GM12878 (cell line): ENCODE data around the gene MYD88. TPM values are rescaled to one million over a fixed set of nuclear protein-coding genes. Genes with fewer than 3 reads are reported as not detected.

Source experiments
- ATAC-seq: fragments of 200-7000 bp; cut with Tn5 transposase; 3 replicates; pipeline ENCODE4 v1.9.1; 2020; ENCODE audit warnings: mild to moderate bottlenecking, moderate library complexity
- BruUV-seq: library from RNA; stranded (reverse); fragments of 400-500 nt; replicated peaks from 2 replicates; lab custom pipeline; 2021; lab: Mats Ljungman, UMichigan
- CTCF ChIA-PET: fragments of 300-600 bp; sonication (Branson Sonifier 250); formaldehyde crosslinking; extraction: SDS; loops from one replicate; lab custom pipeline; 2021; ENCODE audit warnings: inconsistent platforms; lab: Yijun Ruan, JAX
- POLR2A ChIA-PET: fragments of 350-600 bp; formaldehyde crosslinking; extraction: SDS; loops from one replicate; lab custom pipeline; 2021; ENCODE audit warnings: inconsistent platforms; lab: Charles Lee
- RAD21 ChIA-PET: fragments of 300-600 bp; sonication (Branson Sonifier 250); formaldehyde crosslinking; loops from one replicate; lab custom pipeline; 2023; ENCODE audit warnings: antibody characterized with exemption; ENCODE audit not compliant: unreplicated experiment; lab: Charles Lee
- SMC1A ChIA-PET: fragments of 300-600 bp; sonication (Branson Sonifier 250); formaldehyde crosslinking; loops from one replicate; lab custom pipeline; 2023; ENCODE audit not compliant: unreplicated experiment, uncharacterized antibody; lab: Charles Lee
- DNase-seq: peaks from one replicate; pipeline ENCODE4 v3.0.0-alpha.2; 2011; ENCODE audit warnings: low read depth, low spot score
- FAIRE-seq: peaks from 3 replicates; lab custom pipeline; 2011; peaks lifted over from hg19 to GRCh38; lab: Jason Lieb, UNC
- H2AFZ ChIP-seq: 2 replicates; pipeline ENCODE4 v1.6.0; 2011; ENCODE audit warnings: low read depth, low read length, control low read depth; ENCODE audit not compliant: control insufficient read depth
- H3K27ac ChIP-seq: 2 replicates; pipeline ENCODE4 v1.5.1; 2011; ENCODE audit warnings: control low read depth; ENCODE audit not compliant: control insufficient read depth, insufficient read depth
- H3K27me3 ChIP-seq, 2 experiments: replicated peaks in 1 of 2; 2 replicates each; pipeline versions ENCODE4 v1.6.0 to v1.6.1; 2011; ENCODE audit warnings: low read length in 1 of 2; ENCODE audit not compliant: control insufficient read depth in 2 of 2, insufficient read depth in 2 of 2
- H3K36me3 ChIP-seq, 2 experiments: 2 replicates each; pipeline ENCODE4 v1.5.1; 2011; ENCODE audit warnings: low read length in 1 of 2; ENCODE audit not compliant: control insufficient read depth in 2 of 2, insufficient read depth in 2 of 2
- H3K4me1 ChIP-seq: 2 replicates; pipeline ENCODE4 v1.6.1; 2011; ENCODE audit warnings: mild to moderate bottlenecking, low read length, moderate library complexity, mixed read lengths; ENCODE audit not compliant: control insufficient read depth, insufficient read depth
- H3K4me2 ChIP-seq: 2 replicates; pipeline ENCODE4 v1.6.0; 2011; ENCODE audit warnings: control low read depth; ENCODE audit not compliant: control insufficient read depth, insufficient read depth
- H3K4me3 ChIP-seq: fragments of 200-600 bp; sonication (generic); 2 replicates; pipeline ENCODE4 v1.5.1; 2016
- H3K79me2 ChIP-seq: 2 replicates; pipeline ENCODE4 v1.6.0; 2011; ENCODE audit warnings: low read length; ENCODE audit not compliant: control insufficient read depth, insufficient read depth
- H3K9ac ChIP-seq: 2 replicates; pipeline ENCODE4 v1.8.0; 2011; ENCODE audit warnings: low read length, control low read depth, mixed read lengths; ENCODE audit not compliant: control insufficient read depth, insufficient read depth
- H3K9me3 ChIP-seq: replicated peaks from 3 replicates; pipeline ENCODE4 v1.5.1; 2011; ENCODE audit warnings: mild to moderate bottlenecking, low read length; ENCODE audit not compliant: control insufficient read depth, insufficient read depth
- H4K20me1 ChIP-seq: 2 replicates; pipeline ENCODE4 v1.6.0; 2011; ENCODE audit not compliant: control insufficient read depth, insufficient read depth
- BRCA1 ChIP-seq: IDR thresholded peaks from 2 replicates; pipeline ENCODE4 v1.6.1; 2011; ENCODE audit warnings: low read depth, low read length, improper control_type of control experiment
- ESRRA ChIP-seq: IDR thresholded peaks from 2 replicates; pipeline ENCODE4 v1.6.1; 2012; ENCODE audit warnings: mild to moderate bottlenecking, low read length, improper control_type of control experiment
- JUND ChIP-seq: IDR thresholded peaks from 2 replicates; pipeline ENCODE4 v1.6.1; 2012; ENCODE audit warnings: low read depth, mild to moderate bottlenecking, low read length, improper control_type of control experiment, moderate library complexity
- MTA2 ChIP-seq: fragments of 450-650 bp; IDR thresholded peaks from 2 replicates; pipeline ENCODE4 v1.6.1; 2016; ENCODE audit warnings: low read depth, mild to moderate bottlenecking, moderate library complexity
- NFYB ChIP-seq: IDR thresholded peaks from 2 replicates; pipeline ENCODE4 v1.6.1; 2011; ENCODE audit warnings: low read depth, mild to moderate bottlenecking, low read length, improper control_type of control experiment, moderate library complexity; ENCODE audit not compliant: insufficient read depth
- NR2C2 ChIP-seq: IDR thresholded peaks from 2 replicates; pipeline ENCODE4 v1.6.1; 2011; ENCODE audit warnings: borderline replicate concordance, low read depth; ENCODE audit not compliant: control insufficient read depth, insufficient read length
- PKNOX1 ChIP-seq: fragments of 450-650 bp; IDR thresholded peaks from 2 replicates; pipeline ENCODE4 v1.6.1; 2016; ENCODE audit warnings: mild to moderate bottlenecking
- RAD21 ChIP-seq: IDR thresholded peaks from 2 replicates; pipeline ENCODE4 v1.6.1; 2011; ENCODE audit warnings: mild to moderate bottlenecking, low read depth, low read length, moderate library complexity; ENCODE audit not compliant: insufficient read depth
- TBL1XR1 ChIP-seq: IDR thresholded peaks from 2 replicates; pipeline ENCODE4 v1.6.1; 2012; ENCODE audit warnings: low read depth, low read length, improper control_type of control experiment
- WGBS: methylation state at CpG from one replicate; pipeline ENCODE4 v1.1.6; 2016; ENCODE audit warnings: low lambda C conversion rate; ENCODE audit not compliant: insufficient replicate concordance, insufficient coverage; ENCODE audit errors: missing lambda C conversion rate; 5-methylcytosine and 5-hydroxymethylcytosine counted together
- in situ Hi-C: fragments of 300-500 bp; cut with MboI; formaldehyde crosslinking; loops from 9 replicates; pipeline ENCODE4 v1.14.3; 2018; ENCODE audit warnings: mixed read lengths
- intact Hi-C: fragments of 100-400 bp; cut with micrococcal nuclease; formaldehyde crosslinking; loops from one replicate; pipeline ENCODE4 v1.14.2; 2022; ENCODE audit not compliant: unreplicated experiment
- polyA plus RNA-seq, 11 experiments: library from polyadenylated mRNA; depleted of rRNA in 4 of 11; unstranded in 6 of 11; stranded (reverse) in 5 of 11; fragments of >200 nt; fragmentation: Nextera tagmentation in 4 of 11; fragmentation: Illumina TruSeq in 1 of 11; extraction: Ambion mirVana in 4 of 11; extraction: Trizol in 1 of 11; gene quantifications; 1 replicate in 1 of 11; 2 replicates in 10 of 11; pipeline versions ENCODE4 v1.2.1 to v1.2.3, GENCODE V29; 2011 to 2016; ENCODE audit warnings: inconsistent platforms in 2 of 11, missing spikeins in 2 of 11, low read depth in 1 of 11
- total RNA-seq, 4 experiments: library from RNA; depleted of rRNA in 3 of 4; stranded (reverse); fragments of >200 nt in 3 of 4; fragmentation: Illumina TruSeq in 1 of 4; extraction: Trizol in 1 of 4; gene quantifications; 2 replicates each; pipeline versions ENCODE4 v1.2.1 to v1.2.3, GENCODE V29; 2013 to 2021
- TF ChIP-seq, protein P1 (sequence below): fragments of 450-650 bp; IDR thresholded peaks from 2 replicates; pipeline ENCODE4 v1.6.1; 2017; ENCODE audit warnings: borderline replicate concordance
- TF ChIP-seq, protein P2 (sequence below), 3 experiments: IDR thresholded peaks in 2 of 3; conservative IDR thresholded peaks in 1 of 3; 2 replicates each; pipeline ENCODE4 v1.5.1; 2011; ENCODE audit warnings: low read depth in 3 of 3, low read length in 3 of 3, mild to moderate bottlenecking in 3 of 3, control low read depth in 2 of 3, moderate library complexity in 2 of 3, inconsistent platforms in 1 of 3, mixed read lengths in 1 of 3; ENCODE audit not compliant: control insufficient read depth in 2 of 3, insufficient read depth in 1 of 3; ENCODE audit errors: extremely low read depth in 1 of 3
- TF ChIP-seq, protein P3 (sequence below): IDR thresholded peaks from 2 replicates; pipeline ENCODE4 v1.6.1; 2012; ENCODE audit warnings: improper control_type of control experiment, low read depth, low read length; ENCODE audit not compliant: insufficient replicate concordance

The MYD88 gene
- total and polyA plus RNA-seq, 10 of the 15 experiments (the other 5 are each of a cell fraction or from before 2014, with no cell fraction given): 5.5 to 84.8 (median 67.5) TPM

DNA sequence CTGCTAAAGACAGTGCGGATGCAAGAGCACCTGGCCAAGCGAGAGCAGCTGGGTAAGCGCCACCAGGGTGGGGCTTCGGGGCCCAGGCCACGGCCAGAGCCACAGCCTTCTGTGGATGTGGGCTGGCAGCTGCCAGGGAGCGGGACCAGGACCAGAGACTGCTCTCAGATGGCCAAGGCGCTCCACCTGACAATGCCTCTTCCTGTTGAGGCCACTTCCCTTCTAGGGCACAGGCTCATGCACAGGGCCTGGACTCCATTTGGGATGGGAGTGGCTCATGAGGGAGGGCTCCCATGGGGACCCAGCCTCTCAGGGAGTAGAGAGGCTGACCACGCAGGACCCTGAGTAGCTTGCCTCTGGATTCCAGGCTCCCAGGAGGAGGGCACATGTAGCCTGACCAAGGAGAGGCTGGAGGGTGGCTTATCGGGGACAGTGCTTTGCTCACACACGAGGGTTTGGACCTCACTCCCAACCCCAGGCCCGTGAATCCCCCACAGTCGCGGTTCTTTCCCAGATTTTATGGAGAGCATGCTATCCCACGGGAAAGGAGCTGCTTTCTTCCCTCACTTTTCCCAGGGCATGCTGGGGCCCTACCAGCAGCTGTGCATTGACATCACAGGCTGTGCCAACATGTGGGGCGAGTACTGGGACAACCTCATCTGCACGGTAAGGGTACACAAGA, 26.6 kb upstream of the MYD88 start (continued):
- TF ChIP-seq NFYB: no peak

- H4K20me1 ChIP-seq: no peaks in the 10 kb centered on the region
- no peaks in the 10 kb centered on the region for H3K9me3 ChIP-seq
- no peak overlapping the region for H3K9ac ChIP-seq
- POLR2A ChIA-PET: no interaction called here
- CTCF ChIA-PET: no interaction called here
- no peak overlapping the region for H2AFZ ChIP-seq
- SMC1A ChIA-PET: no interaction called here
- no peaks in the 10 kb centered on the region for H3K36me3 ChIP-seq
- no peak overlapping the region for H3K4me2 ChIP-seq
- RAD21 ChIA-PET: no interaction called here
- no peaks in the 10 kb centered on the region; a peak in 1 of 4 replicates for H3K27me3 ChIP-seq
- no peak overlapping the region for H3K4me3 ChIP-seq
- no peak for ATAC-seq
- no peak for DNase-seq
- FAIRE-seq: no peak
- no TSS peak for BruUV-seq
- H3K27ac ChIP-seq: no peak overlapping the region
- in situ Hi-C loops: no loop called here
- no peaks in the 10 kb centered on the region for H3K79me2 ChIP-seq
- peaks cover 6% of the 10 kb centered on the region; the same call in 1 of the 2 replicates for H3K4me1 ChIP-seq
- intact Hi-C loops: no loop called here
- WGBS: 45% methylated on average over 7 of the region's 7 CpGs
- TF ChIP-seq, protein P1, sequence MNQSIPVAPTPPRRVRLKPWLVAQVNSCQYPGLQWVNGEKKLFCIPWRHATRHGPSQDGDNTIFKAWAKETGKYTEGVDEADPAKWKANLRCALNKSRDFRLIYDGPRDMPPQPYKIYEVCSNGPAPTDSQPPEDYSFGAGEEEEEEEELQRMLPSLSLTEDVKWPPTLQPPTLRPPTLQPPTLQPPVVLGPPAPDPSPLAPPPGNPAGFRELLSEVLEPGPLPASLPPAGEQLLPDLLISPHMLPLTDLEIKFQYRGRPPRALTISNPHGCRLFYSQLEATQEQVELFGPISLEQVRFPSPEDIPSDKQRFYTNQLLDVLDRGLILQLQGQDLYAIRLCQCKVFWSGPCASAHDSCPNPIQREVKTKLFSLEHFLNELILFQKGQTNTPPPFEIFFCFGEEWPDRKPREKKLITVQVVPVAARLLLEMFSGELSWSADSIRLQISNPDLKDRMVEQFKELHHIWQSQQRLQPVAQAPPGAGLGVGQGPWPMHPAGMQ: no peak
- TF ChIP-seq ESRRA (no peak), MTA2 (no peak), BRCA1 (no peak), TBL1XR1 (no peak), JUND (no peak), RAD21 (no peak), NR2C2 (no peak), PKNOX1 (no peak)
- TF ChIP-seq, protein P2, sequence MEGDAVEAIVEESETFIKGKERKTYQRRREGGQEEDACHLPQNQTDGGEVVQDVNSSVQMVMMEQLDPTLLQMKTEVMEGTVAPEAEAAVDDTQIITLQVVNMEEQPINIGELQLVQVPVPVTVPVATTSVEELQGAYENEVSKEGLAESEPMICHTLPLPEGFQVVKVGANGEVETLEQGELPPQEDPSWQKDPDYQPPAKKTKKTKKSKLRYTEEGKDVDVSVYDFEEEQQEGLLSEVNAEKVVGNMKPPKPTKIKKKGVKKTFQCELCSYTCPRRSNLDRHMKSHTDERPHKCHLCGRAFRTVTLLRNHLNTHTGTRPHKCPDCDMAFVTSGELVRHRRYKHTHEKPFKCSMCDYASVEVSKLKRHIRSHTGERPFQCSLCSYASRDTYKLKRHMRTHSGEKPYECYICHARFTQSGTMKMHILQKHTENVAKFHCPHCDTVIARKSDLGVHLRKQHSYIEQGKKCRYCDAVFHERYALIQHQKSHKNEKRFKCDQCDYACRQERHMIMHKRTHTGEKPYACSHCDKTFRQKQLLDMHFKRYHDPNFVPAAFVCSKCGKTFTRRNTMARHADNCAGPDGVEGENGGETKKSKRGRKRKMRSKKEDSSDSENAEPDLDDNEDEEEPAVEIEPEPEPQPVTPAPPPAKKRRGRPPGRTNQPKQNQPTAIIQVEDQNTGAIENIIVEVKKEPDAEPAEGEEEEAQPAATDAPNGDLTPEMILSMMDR (IDR thresholded peaks at IDR 0.05 in 2 of 3, conservative IDR thresholded peaks at IDR 0.05 in 1 of 3; ENCODE audit: control insufficient read depth in 2 of 3, extremely low read depth in 1 of 3, insufficient read depth in 1 of 3, low read depth in 3 of 3, low read length in 3 of 3): no peak
- TF ChIP-seq, protein P3, sequence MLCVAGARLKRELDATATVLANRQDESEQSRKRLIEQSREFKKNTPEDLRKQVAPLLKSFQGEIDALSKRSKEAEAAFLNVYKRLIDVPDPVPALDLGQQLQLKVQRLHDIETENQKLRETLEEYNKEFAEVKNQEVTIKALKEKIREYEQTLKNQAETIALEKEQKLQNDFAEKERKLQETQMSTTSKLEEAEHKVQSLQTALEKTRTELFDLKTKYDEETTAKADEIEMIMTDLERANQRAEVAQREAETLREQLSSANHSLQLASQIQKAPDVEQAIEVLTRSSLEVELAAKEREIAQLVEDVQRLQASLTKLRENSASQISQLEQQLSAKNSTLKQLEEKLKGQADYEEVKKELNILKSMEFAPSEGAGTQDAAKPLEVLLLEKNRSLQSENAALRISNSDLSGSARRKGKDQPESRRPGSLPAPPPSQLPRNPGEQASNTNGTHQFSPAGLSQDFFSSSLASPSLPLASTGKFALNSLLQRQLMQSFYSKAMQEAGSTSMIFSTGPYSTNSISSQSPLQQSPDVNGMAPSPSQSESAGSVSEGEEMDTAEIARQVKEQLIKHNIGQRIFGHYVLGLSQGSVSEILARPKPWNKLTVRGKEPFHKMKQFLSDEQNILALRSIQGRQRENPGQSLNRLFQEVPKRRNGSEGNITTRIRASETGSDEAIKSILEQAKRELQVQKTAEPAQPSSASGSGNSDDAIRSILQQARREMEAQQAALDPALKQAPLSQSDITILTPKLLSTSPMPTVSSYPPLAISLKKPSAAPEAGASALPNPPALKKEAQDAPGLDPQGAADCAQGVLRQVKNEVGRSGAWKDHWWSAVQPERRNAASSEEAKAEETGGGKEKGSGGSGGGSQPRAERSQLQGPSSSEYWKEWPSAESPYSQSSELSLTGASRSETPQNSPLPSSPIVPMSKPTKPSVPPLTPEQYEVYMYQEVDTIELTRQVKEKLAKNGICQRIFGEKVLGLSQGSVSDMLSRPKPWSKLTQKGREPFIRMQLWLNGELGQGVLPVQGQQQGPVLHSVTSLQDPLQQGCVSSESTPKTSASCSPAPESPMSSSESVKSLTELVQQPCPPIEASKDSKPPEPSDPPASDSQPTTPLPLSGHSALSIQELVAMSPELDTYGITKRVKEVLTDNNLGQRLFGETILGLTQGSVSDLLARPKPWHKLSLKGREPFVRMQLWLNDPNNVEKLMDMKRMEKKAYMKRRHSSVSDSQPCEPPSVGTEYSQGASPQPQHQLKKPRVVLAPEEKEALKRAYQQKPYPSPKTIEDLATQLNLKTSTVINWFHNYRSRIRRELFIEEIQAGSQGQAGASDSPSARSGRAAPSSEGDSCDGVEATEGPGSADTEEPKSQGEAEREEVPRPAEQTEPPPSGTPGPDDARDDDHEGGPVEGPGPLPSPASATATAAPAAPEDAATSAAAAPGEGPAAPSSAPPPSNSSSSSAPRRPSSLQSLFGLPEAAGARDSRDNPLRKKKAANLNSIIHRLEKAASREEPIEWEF: no peak
Observed at GRCh38 chr3:38112378-38112761, 26.1 kb upstream of the MYD88 start.
